Neural cell (in vitro differentiated cells): Measurements from ENCODE around the gene ZC3H7A. TPM values are rescaled to one million over a fixed set of nuclear protein-coding genes. Genes with fewer than 3 reads are reported as not detected.
A peak's percentile ranks its signal among the peaks of the same experiment; 100 is the strongest.

Source experiments
- H2AFZ ChIP-seq: fragments of 200-600, 300-800 bp; sonication (generic), shearing (Covaris generic); 2 replicates; pipeline ENCODE4 v1.6.0; 2014; ENCODE audit warnings: low read depth, mild to moderate bottlenecking, antibody characterized with exemption, low read length, moderate library complexity
- H3F3A ChIP-seq: fragments of 200-600 bp; shearing (Covaris generic); 2 replicates; pipeline ENCODE4 v1.6.1; 2016; ENCODE audit warnings: mild to moderate bottlenecking, moderate library complexity, mixed read lengths, antibody characterized with exemption, low read length; ENCODE audit not compliant: insufficient read depth, poor library complexity, severe bottlenecking
- H3K27ac ChIP-seq: fragments of 200-600, 300-800 bp; sonication (generic), shearing (Covaris generic); 2 replicates; pipeline ENCODE4 v1.5.1; 2014; ENCODE audit warnings: mild to moderate bottlenecking, low read length, moderate library complexity
- H3K27me3 ChIP-seq: fragments of 300-800, 200-600 bp; sonication (generic), shearing (Covaris generic); 2 replicates; pipeline ENCODE4 v1.6.0; 2014; ENCODE audit warnings: mild to moderate bottlenecking, low read depth, low read length, moderate library complexity; ENCODE audit not compliant: insufficient read depth
- H3K36me3 ChIP-seq: fragments of 300-800, 200-600 bp; sonication (generic), shearing (Covaris generic); 2 replicates; pipeline ENCODE4 v1.5.1; 2014; ENCODE audit warnings: mild to moderate bottlenecking, antibody characterized with exemption, low read length, moderate library complexity; ENCODE audit not compliant: insufficient read depth
- H3K4me2 ChIP-seq: fragments of 300-800, 200-600 bp; sonication (generic), shearing (Covaris generic); 2 replicates; pipeline ENCODE4 v1.6.0; 2014; ENCODE audit warnings: mild to moderate bottlenecking, low read length
- H3K4me3 ChIP-seq: fragments of 300-800, 200-600 bp; sonication (generic), shearing (Covaris generic); 2 replicates; pipeline ENCODE4 v1.5.1; 2014; ENCODE audit warnings: mild to moderate bottlenecking, low read length, moderate library complexity
- H3K79me2 ChIP-seq: fragments of 200-600 bp; shearing (Covaris generic); replicated peaks from 2 replicates; pipeline ENCODE4 v1.6.0; 2014; ENCODE audit warnings: mild to moderate bottlenecking, low read length, moderate library complexity; ENCODE audit not compliant: insufficient read depth
- H3K9ac ChIP-seq: fragments of 300-800, 200-600 bp; sonication (generic), shearing (Covaris generic); 2 replicates; pipeline ENCODE4 v1.6.1; 2016; ENCODE audit warnings: mild to moderate bottlenecking, low read length, mixed read lengths
- H3K9me2 ChIP-seq: fragments of 200-600 bp; shearing (Covaris generic); 2 replicates; pipeline ENCODE4 v1.6.1; 2016; ENCODE audit warnings: mild to moderate bottlenecking, low read length, mixed read lengths; ENCODE audit not compliant: insufficient read depth
- H3K9me3 ChIP-seq: fragments of 200-600, 300-800 bp; sonication (generic), shearing (Covaris generic); 2 replicates; pipeline ENCODE4 v1.6.1; 2016; ENCODE audit warnings: mild to moderate bottlenecking, mixed run types, low read length, moderate library complexity, mixed read lengths
- H4K20me1 ChIP-seq: fragments of 200-600 bp; shearing (Covaris generic); 2 replicates; pipeline ENCODE4 v1.6.1; 2016; ENCODE audit warnings: mild to moderate bottlenecking, mixed run types; ENCODE audit not compliant: insufficient read depth
- EP300 ChIP-seq: fragments of 450-650 bp; conservative IDR thresholded peaks from 2 replicates; pipeline ENCODE4 v1.6.1; 2014; ENCODE audit warnings: antibody characterized with exemption, mild to moderate bottlenecking, moderate library complexity; ENCODE audit not compliant: poor library complexity, severe bottlenecking
- MXI1 ChIP-seq: fragments of 450-650 bp; conservative IDR thresholded peaks from 2 replicates; pipeline ENCODE4 v1.6.1; 2014; ENCODE audit warnings: antibody characterized with exemption, mild to moderate bottlenecking; ENCODE audit not compliant: poor library complexity, severe bottlenecking
- POLR2AphosphoS5 ChIP-seq: IDR thresholded peaks from 2 replicates; pipeline ENCODE4 v1.6.1; 2012
- RAD21 ChIP-seq: fragments of 450-650 bp; conservative IDR thresholded peaks from 2 replicates; pipeline ENCODE4 v1.6.1; 2014; ENCODE audit warnings: antibody characterized with exemption, mild to moderate bottlenecking, moderate library complexity
- SMC3 ChIP-seq: fragments of 450-650 bp; conservative IDR thresholded peaks from 2 replicates; pipeline ENCODE4 v1.6.1; 2014; ENCODE audit warnings: antibody characterized with exemption, mild to moderate bottlenecking, moderate library complexity; ENCODE audit not compliant: poor library complexity
- polyA plus RNA-seq: library from polyadenylated mRNA; depleted of rRNA; stranded (reverse); fragments of >200 nt; gene quantifications from 2 replicates; pipeline ENCODE4 v1.2.3, GENCODE V29; 2014
- TF ChIP-seq, protein P1 (sequence below): fragments of 450-650 bp; IDR thresholded peaks from 2 replicates; pipeline ENCODE4 v1.5.1; 2014; ENCODE audit warnings: antibody characterized with exemption, mild to moderate bottlenecking, moderate library complexity; ENCODE audit not compliant: poor library complexity, severe bottlenecking
- TF ChIP-seq, protein P2 (sequence below): IDR thresholded peaks from 2 replicates; pipeline ENCODE4 v1.6.1; 2012; ENCODE audit warnings: borderline replicate concordance

ZC3H7A gene
- polyA plus RNA-seq, 1 donor from 2014 or later: 67.7 TPM

DNA sequence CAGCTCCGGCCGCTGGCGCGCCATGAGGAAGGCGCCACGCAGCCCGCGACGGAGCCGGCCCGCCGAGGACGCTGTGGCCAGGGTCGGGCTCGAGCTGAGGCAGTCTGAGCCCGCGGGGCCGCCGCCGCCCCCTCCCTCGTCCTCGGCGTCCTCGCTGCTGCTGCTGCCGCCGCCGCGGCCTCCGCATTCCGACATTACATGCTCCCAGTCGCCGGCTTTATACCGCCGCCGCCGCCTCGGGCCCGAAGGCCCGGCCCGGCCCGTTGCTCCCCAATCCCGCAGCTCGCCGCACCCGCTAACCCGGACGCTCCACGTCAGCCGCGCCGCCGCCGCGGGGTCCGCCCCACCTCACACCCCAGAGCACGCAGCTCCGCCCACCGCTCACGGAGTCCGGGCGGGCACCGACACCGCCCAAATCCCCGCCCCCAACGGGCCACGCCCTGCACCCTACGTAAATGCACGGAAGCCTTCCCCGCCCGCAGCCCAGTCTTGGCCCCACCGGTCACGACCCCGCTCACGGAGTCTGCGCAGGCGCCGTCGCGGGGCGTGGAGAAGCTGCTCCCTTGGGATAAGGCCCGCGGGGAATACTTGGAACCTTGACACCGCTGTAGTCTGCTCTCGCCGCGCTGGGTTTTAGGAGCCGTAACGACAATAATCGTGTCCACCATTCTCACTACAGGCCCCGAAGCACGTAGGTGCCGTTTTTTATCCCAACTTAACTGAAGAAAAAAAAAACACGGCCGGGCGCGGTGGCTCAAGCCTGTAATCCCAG lies 54.3 kb downstream of the ZC3H7A start, which contains the start of gene TXNDC11:
Gene TXNDC11 (minus strand): TSS at position 322 of the 772 bp plus-strand sequence. CDS start 127 bp downstream, at position 195.
- TF ChIP-seq SMC3 (peak; percentile 50), EP300 (peak; percentile 44), MXI1 (peak; percentile 86), POLR2AphosphoS5 (peak; percentile 52)
- TF ChIP-seq, protein P1, sequence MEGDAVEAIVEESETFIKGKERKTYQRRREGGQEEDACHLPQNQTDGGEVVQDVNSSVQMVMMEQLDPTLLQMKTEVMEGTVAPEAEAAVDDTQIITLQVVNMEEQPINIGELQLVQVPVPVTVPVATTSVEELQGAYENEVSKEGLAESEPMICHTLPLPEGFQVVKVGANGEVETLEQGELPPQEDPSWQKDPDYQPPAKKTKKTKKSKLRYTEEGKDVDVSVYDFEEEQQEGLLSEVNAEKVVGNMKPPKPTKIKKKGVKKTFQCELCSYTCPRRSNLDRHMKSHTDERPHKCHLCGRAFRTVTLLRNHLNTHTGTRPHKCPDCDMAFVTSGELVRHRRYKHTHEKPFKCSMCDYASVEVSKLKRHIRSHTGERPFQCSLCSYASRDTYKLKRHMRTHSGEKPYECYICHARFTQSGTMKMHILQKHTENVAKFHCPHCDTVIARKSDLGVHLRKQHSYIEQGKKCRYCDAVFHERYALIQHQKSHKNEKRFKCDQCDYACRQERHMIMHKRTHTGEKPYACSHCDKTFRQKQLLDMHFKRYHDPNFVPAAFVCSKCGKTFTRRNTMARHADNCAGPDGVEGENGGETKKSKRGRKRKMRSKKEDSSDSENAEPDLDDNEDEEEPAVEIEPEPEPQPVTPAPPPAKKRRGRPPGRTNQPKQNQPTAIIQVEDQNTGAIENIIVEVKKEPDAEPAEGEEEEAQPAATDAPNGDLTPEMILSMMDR: no peak
- TF ChIP-seq, protein P2, sequence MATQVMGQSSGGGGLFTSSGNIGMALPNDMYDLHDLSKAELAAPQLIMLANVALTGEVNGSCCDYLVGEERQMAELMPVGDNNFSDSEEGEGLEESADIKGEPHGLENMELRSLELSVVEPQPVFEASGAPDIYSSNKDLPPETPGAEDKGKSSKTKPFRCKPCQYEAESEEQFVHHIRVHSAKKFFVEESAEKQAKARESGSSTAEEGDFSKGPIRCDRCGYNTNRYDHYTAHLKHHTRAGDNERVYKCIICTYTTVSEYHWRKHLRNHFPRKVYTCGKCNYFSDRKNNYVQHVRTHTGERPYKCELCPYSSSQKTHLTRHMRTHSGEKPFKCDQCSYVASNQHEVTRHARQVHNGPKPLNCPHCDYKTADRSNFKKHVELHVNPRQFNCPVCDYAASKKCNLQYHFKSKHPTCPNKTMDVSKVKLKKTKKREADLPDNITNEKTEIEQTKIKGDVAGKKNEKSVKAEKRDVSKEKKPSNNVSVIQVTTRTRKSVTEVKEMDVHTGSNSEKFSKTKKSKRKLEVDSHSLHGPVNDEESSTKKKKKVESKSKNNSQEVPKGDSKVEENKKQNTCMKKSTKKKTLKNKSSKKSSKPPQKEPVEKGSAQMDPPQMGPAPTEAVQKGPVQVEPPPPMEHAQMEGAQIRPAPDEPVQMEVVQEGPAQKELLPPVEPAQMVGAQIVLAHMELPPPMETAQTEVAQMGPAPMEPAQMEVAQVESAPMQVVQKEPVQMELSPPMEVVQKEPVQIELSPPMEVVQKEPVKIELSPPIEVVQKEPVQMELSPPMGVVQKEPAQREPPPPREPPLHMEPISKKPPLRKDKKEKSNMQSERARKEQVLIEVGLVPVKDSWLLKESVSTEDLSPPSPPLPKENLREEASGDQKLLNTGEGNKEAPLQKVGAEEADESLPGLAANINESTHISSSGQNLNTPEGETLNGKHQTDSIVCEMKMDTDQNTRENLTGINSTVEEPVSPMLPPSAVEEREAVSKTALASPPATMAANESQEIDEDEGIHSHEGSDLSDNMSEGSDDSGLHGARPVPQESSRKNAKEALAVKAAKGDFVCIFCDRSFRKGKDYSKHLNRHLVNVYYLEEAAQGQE: no peak
- Histone ChIP-seq H3K36me3 (no peaks in the 10 kb centered on the region), H3K27ac (peak within 1 kb of the TSS; percentile 61), H3K9ac (peak within 1 kb of the TSS; percentile 78), H3K9me3 (no peaks in the 10 kb centered on the region), H2AFZ (peak within 1 kb of the TSS; percentile 60), H3K4me3 (peak within 1 kb of the TSS; percentile 98), H3K27me3 (no peaks in the 10 kb centered on the region), H4K20me1 (no peaks in the 10 kb centered on the region), H3K4me2 (peak within 1 kb of the TSS; percentile 75), H3K79me2 (peaks cover 27% of the 10 kb centered on the region), H3F3A (no peaks in the 10 kb centered on the region), H3K9me2 (no peaks in the 10 kb centered on the region)

GRCh38 chr16:11742093-11742535 lies 54.9 kb downstream of the ZC3H7A start:
- peak overlapping the region; percentile 5 for H2AFZ ChIP-seq
- H3K9ac ChIP-seq: peak overlapping the region; percentile 78
- no peaks in the 10 kb centered on the region for H3K9me2 ChIP-seq
- peak overlapping the region; percentile 61 for H3K27ac ChIP-seq
- H3K9me3 ChIP-seq: no peaks in the 10 kb centered on the region
- no peaks in the 10 kb centered on the region for H4K20me1 ChIP-seq
- H3K4me3 ChIP-seq: peak overlapping the region; percentile 98
- peak overlapping the region; percentile 75 for H3K4me2 ChIP-seq
- H3K36me3 ChIP-seq: no peaks in the 10 kb centered on the region
- H3K27me3 ChIP-seq: no peaks in the 10 kb centered on the region
- no peaks in the 10 kb centered on the region for H3F3A ChIP-seq
- no peak for TF ChIP-seq RAD21
- TF ChIP-seq, protein P1: peak; percentile 22
- H3K79me2 ChIP-seq: peaks cover 27% of the 10 kb centered on the region
